Hematopoietic multipotent progenitor cell treated with erythropoietin and hydrocortisone succinate and interleukin-3 and kit ligand, for 6 days (in vitro differentiated cells): ENCODE data around the gene FBXW8.
"Not testable (repeated sequence)": the region's sequence is repeated elsewhere in the genome, so short reads cannot be mapped to it uniquely, and the experiment has no call there.

Experiments used
- DNase-seq: peaks from one replicate; pipeline ENCODE4 v3.0.0-alpha.2; 2015

Gene FBXW8

GRCh38 chr12:117042171-117042842, 131.6 kb downstream of the FBXW8 start:
- peak; percentile 99 for DNase-seq

GRCh38 chr12:117042862-117043261, 132.1 kb downstream of the FBXW8 start:
- DNase-seq = peak; percentile 91

DNA sequence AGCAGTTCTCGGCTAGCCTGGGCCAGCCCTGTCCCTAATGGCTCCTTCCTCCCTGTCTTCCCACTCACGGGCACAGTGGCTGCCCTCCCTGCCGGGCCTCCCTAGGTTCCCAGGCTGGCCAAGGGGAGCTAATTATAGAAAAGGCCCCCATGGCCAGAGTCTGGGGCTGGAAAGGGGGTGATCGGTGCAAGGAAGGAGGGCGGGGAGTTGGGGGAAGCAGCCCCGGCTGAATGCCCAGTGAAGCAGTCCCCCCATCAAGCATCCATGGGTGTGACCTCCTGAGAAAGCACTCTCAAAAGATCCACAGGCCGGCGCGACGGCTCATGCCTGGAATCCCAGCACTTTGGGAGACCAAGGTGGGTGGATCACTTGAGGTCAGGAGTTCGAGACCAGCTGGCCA, 133.6 kb downstream of the FBXW8 start:
- DNase-seq = no peak

GRCh38 chr12:117044790-117045159, 134.0 kb downstream of the FBXW8 start:
- DNase-seq = no peak

DNA sequence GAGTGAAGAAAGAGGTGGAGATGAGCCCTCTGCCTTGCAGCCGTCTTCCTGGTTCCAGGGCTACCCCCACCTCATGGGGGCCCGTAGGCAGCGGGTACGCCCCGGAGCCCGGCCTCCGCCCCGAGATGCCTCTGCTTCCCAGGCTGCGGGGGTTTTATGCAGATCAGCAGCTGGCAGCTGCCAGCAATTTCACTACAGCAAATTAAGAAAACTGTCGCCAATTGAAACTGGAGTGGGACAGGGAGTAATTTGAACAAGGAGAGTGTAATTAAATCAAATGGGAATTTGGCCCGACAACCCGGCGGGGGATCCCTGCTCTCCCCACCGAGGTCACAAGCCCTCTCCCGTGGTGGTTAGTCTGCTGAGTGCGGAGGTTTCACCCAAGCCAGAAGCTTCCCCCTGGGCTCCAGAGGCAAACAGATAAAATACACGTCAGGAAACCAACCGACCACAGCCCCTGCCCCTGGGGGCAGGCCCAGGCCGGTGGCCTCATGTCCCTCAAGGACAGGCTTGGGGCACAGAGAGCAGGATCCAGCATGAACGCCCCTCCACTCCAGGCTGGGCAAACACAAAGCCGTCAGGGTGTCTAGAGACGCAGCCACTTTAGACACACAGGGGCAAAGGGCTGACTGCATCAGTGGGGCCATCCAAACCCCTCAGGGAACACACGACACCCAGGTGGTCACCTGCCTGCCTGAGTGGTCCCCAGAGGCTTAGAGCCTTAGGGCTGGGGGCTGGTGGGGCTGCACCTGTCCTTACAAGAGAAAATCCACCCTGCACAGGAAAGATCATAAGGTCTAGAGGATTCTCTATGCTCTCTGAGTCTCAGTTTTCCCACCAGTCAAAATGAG, 134.6 kb downstream of the FBXW8 start:
- DNase-seq = peak; percentile 82

GRCh38 chr12:117046011-117046369, 135.2 kb downstream of the FBXW8 start:
- DNase-seq = peak; percentile 64

- DNase-seq = no peak
Observed at GRCh38 chr12:117046425-117046824, 135.7 kb downstream of the FBXW8 start.

GRCh38 chr12:117046861-117047530, 136.2 kb downstream of the FBXW8 start:
- DNase-seq = no peak

DNA sequence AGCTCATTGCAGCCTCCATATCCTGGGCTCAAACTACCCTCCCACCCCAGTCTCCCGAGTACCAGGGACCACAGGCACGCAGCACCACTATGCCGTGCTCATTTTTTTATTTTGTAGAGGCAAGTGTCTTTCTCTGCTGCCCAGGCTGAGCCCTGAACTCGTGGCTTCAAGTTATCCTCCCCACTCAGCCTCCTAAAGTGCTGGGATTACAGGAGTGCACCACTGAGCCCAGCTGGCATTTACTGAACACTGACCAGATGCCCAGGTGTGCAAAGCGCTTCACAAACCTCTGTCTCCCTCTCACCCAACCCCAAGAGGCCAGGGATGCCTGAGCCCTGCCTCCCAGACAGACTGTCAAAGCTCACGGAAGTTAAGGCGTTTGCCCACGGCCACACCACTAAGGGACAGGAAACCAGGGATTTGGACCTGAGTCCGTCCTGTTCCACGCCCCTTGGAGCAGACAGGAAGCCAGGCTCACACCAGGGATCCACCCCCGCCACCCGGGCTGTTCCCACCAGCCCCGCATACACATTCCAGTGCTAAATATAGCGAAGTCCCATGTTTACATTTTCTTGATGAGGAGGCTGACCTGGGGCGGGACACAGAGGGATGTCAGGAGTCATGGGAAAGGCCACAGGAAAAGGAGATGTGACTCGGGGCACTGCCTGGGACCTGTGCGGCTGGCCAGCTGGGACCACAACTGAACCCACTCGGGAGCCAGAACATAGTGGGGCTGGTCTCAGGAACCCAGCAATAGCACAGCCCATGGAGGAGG, 137.2 kb downstream of the FBXW8 start:
- no peak for DNase-seq

DNA sequence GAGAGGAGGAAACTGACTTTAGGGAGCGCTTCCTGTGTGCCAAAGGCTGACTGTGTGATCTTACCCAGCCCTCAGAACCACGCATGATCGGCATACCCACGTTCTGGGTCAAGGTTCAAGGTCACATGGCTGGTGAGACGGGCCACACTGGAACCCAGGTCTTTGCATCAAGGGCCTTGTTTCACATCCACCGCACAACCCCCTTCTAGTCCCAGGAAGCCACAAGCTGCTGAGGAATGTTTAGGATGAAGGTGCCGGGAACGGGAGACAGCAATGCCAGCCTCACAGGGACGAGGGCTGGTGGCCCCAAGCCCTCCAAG, 137.8 kb downstream of the FBXW8 start:
- no peak for DNase-seq

DNA sequence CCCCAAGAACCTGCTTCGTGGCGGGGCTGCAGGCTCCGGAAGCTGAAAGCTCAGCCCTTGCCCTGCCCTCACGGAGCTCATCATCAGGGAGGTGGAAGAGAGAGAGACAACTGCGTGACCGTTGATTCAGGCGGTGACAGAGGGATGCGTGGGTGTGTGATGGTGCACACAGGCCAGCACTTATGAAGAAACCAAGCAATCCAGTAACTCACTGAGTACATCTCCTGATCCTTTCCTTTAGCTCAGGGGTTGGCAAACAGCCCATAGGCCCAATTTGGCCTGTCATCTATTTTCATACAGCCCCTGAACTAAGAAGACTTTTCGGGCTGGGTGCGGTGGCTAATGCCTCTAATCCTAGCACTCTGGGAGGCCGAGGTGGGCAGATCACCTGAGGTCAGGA, 138.5 kb downstream of the FBXW8 start:
- DNase-seq = no peak

- no peak for DNase-seq
Observed at GRCh38 chr12:117050060-117050459, 139.3 kb downstream of the FBXW8 start.

- no peak for DNase-seq
Observed at GRCh38 chr12:117051380-117051779, 140.6 kb downstream of the FBXW8 start.

- no peak for DNase-seq
Observed at GRCh38 chr12:117052386-117053049, 141.8 kb downstream of the FBXW8 start.

- DNase-seq = no peak
Observed at GRCh38 chr12:117053050-117053400, 142.3 kb downstream of the FBXW8 start.

GRCh38 chr12:117053597-117054201, 142.9 kb downstream of the FBXW8 start:
- DNase-seq = no peak

- DNase-seq = no peak
Observed at GRCh38 chr12:117054279-117054678, 143.5 kb downstream of the FBXW8 start.

DNA sequence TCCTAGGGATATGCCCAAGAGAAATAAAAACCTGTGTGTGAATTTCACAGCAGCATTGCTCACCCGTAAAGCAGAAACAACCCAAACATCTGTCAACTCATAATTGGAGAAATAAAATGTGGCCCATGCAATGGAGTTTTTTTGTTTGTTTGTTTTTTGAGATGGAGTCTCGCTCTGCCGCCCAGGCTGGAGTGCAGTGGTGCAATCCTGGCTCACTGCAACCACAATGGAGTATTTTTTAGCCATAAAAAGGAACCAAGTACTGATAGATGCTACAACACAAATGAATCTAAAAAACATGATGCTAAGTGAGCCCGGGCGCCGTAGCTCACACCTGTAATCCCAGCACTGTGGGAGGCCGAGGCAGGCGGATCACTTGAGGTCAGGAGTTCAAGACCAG, 146.9 kb downstream of the FBXW8 start:
- DNase-seq = not testable (repeated sequence)

DNA sequence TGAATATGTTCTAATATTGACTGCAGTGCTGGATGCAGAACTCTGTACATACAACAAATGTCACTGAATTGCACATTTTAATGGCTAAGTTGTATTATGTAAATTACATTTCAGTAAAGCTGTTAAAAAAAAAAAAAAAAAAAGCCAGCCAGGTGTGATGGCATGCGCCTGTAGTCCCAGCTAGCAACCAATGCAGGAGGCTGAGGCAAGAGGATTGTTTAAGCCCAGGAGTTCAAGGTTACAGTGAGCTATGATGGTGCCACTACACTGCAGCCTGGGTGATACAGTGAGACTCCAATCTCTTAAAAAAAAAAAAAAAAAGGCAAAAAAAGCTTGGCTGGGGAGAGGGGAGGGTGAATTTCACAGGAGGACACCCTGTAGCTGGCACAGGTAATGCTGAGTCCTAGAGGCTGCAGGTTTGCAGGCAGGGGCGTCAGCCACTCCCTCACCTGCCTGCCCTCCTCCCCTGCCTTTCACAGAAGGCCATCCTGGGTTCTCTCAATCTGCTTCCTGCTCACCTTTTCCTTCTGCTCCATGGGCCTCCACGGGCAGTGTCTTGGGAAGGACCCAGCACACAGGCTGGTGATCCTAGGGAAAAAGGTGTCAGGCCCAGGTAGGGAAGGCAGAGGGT, 147.8 kb downstream of the FBXW8 start:
- no peak for DNase-seq

- DNase-seq = no peak
Observed at GRCh38 chr12:117059156-117059555, 148.4 kb downstream of the FBXW8 start.

DNA sequence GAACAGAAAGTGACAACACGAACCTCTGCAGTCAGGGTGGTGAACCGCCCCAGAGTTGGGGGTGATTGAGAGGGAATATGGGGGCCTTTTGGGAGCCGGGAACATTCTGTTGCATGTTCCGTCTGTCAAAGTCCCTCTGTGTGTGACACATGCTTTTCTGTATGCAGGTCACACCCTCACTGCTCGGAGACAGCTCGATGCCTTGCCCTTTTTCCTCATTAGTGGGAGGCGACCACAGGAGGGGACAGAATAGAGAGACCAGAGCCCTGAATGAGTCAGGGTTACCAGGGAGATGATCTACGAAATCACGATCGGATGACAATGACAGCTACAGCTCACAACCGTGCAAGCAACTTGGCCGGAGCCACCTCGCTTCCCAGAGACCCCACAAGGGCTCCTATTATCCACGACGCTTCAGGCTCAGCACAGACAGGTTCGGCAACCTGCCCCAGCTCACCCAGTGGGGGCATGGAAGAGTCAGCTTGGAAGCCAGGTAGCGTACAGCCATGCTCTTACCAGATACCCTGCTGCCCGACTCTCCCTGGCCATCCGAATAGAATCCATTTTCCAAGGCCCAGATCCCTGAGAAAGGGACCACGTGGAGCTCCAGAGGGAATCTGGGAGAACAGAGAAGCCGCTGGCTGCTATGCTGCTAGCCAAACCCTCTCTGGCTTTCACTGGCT, 149.6 kb downstream of the FBXW8 start:
- no peak for DNase-seq
